ENCODE measurements around the gene STRA6.

STRA6 gene

DNA sequence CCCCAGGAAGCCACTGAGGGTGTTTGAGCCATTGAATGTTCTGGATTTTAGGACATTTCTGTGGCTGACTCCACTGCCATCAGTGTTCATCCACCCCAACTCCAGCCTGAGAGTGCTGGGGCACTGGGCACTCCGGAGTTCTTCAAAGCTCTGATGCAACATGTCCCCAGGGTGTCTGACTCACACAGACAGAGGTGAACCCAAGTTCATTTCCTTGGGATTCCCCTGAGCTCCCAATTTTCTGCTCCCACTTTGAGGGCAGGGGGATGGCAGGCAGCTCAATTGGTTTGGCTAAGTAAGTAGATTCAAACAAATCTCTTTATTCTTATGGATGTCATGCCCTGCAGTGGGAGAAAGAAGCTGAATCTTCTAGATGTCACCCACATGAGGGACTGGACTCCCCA, 2.2 kb downstream of the STRA6 start:
- Histone ChIP-seq H3K9me3 (ENCODE audit: control insufficient read depth, insufficient read depth, low read length) (no peaks in the 10 kb centered on the region), H3K4me1 (ENCODE audit: control insufficient read depth, insufficient read depth, low read length) (peaks cover 31% of the 10 kb centered on the region), H3K9ac (ENCODE audit: low read depth, low read length) (no peak overlapping the region), H3K36me3 (ENCODE audit: control insufficient read depth, insufficient read depth, low read length) (no peaks in the 10 kb centered on the region), H3K27me3 (ENCODE audit: control insufficient read depth, insufficient read depth, low read length) (peaks cover 13% of the 10 kb centered on the region), H3K4me3 (ENCODE audit: low read depth, low read length) (no peak overlapping the region)

DNA sequence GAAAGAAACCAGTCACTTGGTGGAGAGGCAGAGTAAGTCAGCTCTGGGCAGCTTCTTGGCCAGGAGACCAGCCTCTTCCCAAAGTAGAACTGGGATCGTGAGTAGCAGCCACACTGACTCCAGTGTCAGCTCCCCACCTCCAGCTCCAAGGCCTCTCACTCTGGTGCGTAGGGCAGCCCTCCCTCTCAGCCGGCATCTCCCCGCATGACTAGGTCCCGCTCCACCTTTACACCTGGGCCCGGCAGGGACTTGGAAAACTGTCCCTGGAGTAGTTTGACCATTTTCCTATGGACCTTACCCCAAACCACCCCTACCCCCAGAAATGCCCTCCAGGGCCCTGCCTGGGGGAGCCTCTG, 3.3 kb downstream of the STRA6 start:
- H3K9ac ChIP-seq (ENCODE audit: low read depth, low read length), result no peak overlapping the region
- H3K9me3 ChIP-seq (ENCODE audit: control insufficient read depth, insufficient read depth, low read length), result no peaks in the 10 kb centered on the region
- no peak overlapping the region for H3K4me3 ChIP-seq (ENCODE audit: low read depth, low read length)
- peaks cover 29% of the 10 kb centered on the region for H3K4me1 ChIP-seq (ENCODE audit: control insufficient read depth, insufficient read depth, low read length)
- H3K36me3 ChIP-seq (ENCODE audit: control insufficient read depth, insufficient read depth, low read length), result peaks cover 3% of the 10 kb centered on the region
- H3K27me3 ChIP-seq (ENCODE audit: control insufficient read depth, insufficient read depth, low read length), result peaks cover 4% of the 10 kb centered on the region

DNA sequence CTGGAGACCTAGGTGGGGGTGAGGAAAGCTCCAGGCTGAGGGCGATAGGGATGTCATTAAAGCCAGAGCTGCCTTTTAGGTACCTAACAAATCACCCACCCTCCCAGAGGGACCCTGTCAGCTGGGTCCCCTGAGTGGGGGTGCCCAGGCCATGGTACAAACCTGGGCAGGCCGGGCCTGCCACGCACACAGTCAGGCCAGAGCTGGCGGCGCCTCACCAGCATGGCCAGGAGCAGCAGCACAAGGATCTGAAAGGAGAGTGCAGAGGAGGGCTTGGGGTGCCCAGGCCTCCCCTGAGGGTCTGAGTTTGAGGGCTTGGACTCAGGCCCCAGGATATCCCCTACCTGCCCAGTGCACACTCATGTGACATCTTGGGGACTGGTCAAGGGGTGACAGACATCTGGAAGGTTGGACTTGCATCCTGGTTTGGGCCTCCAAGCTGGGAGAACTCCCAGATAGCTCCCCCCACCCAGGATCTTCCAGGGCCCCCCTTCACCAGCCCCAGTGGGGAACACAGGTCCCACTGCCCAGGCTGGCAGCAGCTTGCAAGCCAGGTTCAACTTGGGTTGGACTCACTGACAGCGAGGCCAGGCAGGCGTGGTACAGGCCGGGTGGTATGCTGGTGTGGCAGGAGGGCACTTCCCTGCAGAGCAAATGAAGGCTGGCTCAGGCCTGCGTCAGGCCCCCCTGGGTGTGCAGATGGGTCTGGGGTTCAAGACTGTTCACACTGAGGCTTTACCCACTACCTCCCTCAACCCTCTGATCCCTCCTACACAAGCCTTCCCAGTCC, 5.2 kb downstream of the STRA6 start:
- Histone ChIP-seq H3K9ac (ENCODE audit: low read depth, low read length) (no peak overlapping the region), H3K4me1 (ENCODE audit: control insufficient read depth, insufficient read depth, low read length) (peaks cover 16% of the 10 kb centered on the region), H3K9me3 (ENCODE audit: control insufficient read depth, insufficient read depth, low read length) (no peaks in the 10 kb centered on the region), H3K27me3 (ENCODE audit: control insufficient read depth, insufficient read depth, low read length) (peaks cover 4% of the 10 kb centered on the region), H3K36me3 (ENCODE audit: control insufficient read depth, insufficient read depth, low read length) (peaks cover 3% of the 10 kb centered on the region), H3K4me3 (ENCODE audit: low read depth, low read length) (no peak overlapping the region)

DNA sequence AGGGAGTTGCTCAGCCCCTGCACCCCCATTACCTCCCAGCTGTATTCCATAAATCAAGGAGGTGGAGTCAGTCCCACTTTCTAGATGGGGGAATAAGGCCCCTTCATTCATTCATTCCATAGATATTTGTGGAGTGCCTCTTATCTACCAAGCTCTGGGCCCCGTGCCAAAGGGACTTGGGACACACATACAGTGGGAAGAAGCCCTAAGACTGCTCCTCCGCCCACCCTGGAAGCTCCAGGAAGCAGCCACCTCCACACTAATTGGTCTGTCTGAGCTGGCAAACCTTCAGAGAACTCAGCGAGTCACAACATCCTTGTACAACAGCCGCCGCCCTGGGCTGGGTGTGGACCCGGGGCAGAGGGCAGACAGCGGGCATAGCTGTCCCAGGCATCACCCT, 6.4 kb downstream of the STRA6 start:
- no peak overlapping the region for H3K9ac ChIP-seq (ENCODE audit: low read depth, low read length)
- H3K4me1 ChIP-seq (ENCODE audit: control insufficient read depth, insufficient read depth, low read length), result peaks cover 6% of the 10 kb centered on the region
- no peaks in the 10 kb centered on the region for H3K9me3 ChIP-seq (ENCODE audit: control insufficient read depth, insufficient read depth, low read length)
- H3K36me3 ChIP-seq (ENCODE audit: control insufficient read depth, insufficient read depth, low read length), result peaks cover 3% of the 10 kb centered on the region
- no peaks in the 10 kb centered on the region for H3K27me3 ChIP-seq (ENCODE audit: control insufficient read depth, insufficient read depth, low read length)
- no peak overlapping the region for H3K4me3 ChIP-seq (ENCODE audit: low read depth, low read length)

DNA sequence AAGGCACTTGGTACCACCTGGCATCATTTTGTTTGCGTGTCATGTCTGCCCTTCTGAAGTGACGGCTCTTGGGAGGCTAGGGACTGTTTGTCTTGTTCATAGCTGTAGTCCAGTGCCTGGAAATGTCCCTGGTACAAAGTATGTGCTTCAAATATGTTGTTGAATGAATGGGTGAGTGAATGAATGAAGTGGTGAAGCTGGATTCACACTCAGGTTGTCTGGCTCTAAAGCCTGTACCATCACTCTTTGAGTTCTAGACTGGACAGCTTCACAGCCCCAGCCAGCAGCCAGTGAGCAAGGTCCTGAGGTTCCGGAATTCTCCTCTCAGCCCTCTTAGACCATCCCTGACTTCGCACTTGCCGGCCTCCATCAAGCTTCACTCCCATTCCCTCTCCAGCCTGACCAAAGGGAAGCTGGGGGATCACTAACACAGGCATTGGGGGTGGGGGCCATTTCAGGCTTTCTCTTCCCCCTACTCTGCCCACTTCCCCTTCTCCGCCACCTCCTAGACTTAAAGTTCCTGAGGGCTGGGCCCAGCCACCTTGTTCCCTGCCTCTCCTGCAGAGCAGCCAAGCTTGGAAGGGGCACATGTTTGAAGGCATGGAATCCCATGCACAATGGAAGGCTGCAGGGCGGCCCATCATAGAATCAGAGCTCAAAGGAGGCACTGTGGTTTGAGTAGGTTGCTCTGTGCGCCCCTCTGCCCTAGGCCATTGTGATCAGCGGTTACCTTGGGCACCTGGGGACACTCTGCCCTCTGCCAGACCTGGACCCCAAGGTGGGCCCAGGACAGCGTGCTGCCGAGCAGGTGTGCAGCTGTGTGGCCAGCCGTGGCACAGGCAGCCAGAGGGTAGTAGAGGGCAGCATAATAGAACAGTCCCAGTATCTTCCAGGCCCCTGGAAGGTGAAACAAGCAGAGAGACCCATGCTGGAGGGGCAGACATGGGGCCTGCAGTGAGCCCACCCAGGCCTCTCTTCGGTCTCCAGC, 7.7 kb downstream of the STRA6 start:
- Histone ChIP-seq H3K4me3 (ENCODE audit: low read depth, low read length) (no peak overlapping the region), H3K9me3 (ENCODE audit: control insufficient read depth, insufficient read depth, low read length) (no peaks in the 10 kb centered on the region), H3K27me3 (ENCODE audit: control insufficient read depth, insufficient read depth, low read length) (no peaks in the 10 kb centered on the region), H3K36me3 (ENCODE audit: control insufficient read depth, insufficient read depth, low read length) (peaks cover 7% of the 10 kb centered on the region), H3K4me1 (ENCODE audit: control insufficient read depth, insufficient read depth, low read length) (no peaks in the 10 kb centered on the region), H3K9ac (ENCODE audit: low read depth, low read length) (no peak overlapping the region)

DNA sequence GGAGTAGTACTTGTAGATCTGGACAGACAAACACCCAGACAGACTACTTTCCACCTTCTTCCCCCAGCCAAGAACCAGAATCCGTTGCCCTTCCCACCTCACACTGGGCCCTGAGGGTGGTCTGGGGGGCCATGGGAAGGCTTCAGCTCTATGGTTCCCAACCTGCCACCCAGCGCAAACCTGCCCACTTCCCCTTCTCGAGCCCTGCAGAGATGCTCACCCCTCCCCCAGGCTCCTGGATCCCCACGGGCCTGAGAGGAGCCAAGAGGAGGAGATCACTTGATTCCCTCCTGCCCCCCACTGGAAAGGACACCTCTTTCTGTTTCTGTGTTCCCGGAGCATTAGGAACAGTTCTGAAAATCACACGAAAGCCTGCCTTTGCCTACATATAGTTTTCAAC, 8.7 kb downstream of the STRA6 start:
- Histone ChIP-seq H3K27me3 (ENCODE audit: control insufficient read depth, insufficient read depth, low read length) (no peaks in the 10 kb centered on the region), H3K4me3 (ENCODE audit: low read depth, low read length) (no peak overlapping the region), H3K36me3 (ENCODE audit: control insufficient read depth, insufficient read depth, low read length) (peaks cover 7% of the 10 kb centered on the region), H3K9me3 (ENCODE audit: control insufficient read depth, insufficient read depth, low read length) (no peaks in the 10 kb centered on the region), H3K9ac (ENCODE audit: low read depth, low read length) (no peak overlapping the region), H3K4me1 (ENCODE audit: control insufficient read depth, insufficient read depth, low read length) (no peaks in the 10 kb centered on the region)

DNA sequence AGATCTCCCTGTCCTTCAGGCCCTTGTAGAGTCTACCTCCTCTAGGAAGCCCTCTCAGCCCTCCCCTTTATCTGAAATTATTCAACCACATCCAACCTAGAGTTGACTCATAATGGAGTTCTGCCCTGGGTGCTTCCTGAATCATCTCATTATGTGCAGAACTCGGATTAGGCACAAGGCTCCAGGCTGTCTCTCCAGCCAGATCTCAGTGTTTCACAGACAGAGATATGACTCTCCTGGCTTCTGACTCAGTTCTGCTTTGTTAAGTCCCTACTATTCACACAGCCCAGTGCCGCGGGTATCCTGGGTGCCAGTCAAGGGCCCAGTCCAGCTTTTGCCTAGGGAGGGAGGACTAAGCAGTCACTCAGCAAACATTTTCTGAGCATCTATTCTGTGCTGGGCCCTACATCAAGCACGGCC, 9.3 kb downstream of the STRA6 start:
- no peaks in the 10 kb centered on the region for H3K4me1 ChIP-seq (ENCODE audit: control insufficient read depth, insufficient read depth, low read length)
- H3K9ac ChIP-seq (ENCODE audit: low read depth, low read length), result no peak overlapping the region
- H3K9me3 ChIP-seq (ENCODE audit: control insufficient read depth, insufficient read depth, low read length), result no peaks in the 10 kb centered on the region
- H3K27me3 ChIP-seq (ENCODE audit: control insufficient read depth, insufficient read depth, low read length), result no peaks in the 10 kb centered on the region
- no peak overlapping the region for H3K4me3 ChIP-seq (ENCODE audit: low read depth, low read length)
- peaks cover 7% of the 10 kb centered on the region for H3K36me3 ChIP-seq (ENCODE audit: control insufficient read depth, insufficient read depth, low read length)

DNA sequence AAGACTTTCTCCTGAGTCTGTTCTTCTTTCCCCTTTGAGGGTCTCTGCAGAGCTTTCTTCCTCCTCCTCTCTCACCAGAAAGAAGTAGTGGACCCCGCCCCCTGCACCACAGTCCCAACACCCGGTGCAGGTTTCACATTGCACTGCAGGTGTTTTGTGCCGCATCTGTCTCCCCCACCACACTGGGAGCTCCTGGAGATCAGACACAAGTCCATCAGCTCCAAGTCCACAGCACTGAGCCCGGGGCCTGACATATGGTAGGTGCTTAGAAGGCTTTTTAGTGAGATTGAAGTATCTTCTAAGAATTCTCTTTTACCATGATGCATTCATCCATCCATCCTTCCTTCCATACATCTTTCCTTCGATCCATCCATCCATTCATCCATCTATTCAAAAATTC, 9.8 kb downstream of the STRA6 start:
- no peaks in the 10 kb centered on the region for H3K27me3 ChIP-seq (ENCODE audit: control insufficient read depth, insufficient read depth, low read length)
- H3K36me3 ChIP-seq (ENCODE audit: control insufficient read depth, insufficient read depth, low read length), result peaks cover 7% of the 10 kb centered on the region
- no peaks in the 10 kb centered on the region for H3K4me1 ChIP-seq (ENCODE audit: control insufficient read depth, insufficient read depth, low read length)

DNA sequence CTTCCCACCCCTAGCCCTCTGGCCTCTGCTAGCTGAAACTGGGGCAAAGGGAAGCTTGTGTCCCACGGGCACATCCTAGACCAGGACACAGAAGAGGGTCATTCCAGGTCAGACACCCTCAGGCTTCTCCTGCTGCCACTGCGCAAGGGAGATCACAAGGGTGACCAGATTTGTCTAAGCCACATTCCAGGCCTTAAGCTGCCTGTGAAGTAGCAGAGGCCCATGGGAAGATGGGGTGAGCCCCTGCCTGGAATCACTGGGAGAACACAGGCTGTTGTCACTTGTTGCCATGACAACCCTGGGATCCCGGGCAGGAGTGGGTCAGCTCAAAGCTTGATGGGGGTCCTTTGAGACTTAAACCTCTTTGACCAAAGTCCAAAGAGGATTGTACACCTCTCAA, 10.8 kb downstream of the STRA6 start:
- H3K9ac ChIP-seq (ENCODE audit: low read depth, low read length), result no peak overlapping the region
- H3K27me3 ChIP-seq (ENCODE audit: control insufficient read depth, insufficient read depth, low read length), result no peaks in the 10 kb centered on the region
- H3K4me1 ChIP-seq (ENCODE audit: control insufficient read depth, insufficient read depth, low read length), result no peaks in the 10 kb centered on the region
- no peaks in the 10 kb centered on the region for H3K9me3 ChIP-seq (ENCODE audit: control insufficient read depth, insufficient read depth, low read length)
- H3K4me3 ChIP-seq (ENCODE audit: low read depth, low read length), result no peak overlapping the region
- H3K36me3 ChIP-seq (ENCODE audit: control insufficient read depth, insufficient read depth, low read length), result peaks cover 7% of the 10 kb centered on the region

More for the DNA sequence above, 9.8 kb downstream of the STRA6 start:
- no peak overlapping the region for H3K9ac ChIP-seq (ENCODE audit: low read depth, low read length)
- no peaks in the 10 kb centered on the region for H3K9me3 ChIP-seq (ENCODE audit: control insufficient read depth, insufficient read depth, low read length)
- no peak overlapping the region for H3K4me3 ChIP-seq (ENCODE audit: low read depth, low read length)

DNA sequence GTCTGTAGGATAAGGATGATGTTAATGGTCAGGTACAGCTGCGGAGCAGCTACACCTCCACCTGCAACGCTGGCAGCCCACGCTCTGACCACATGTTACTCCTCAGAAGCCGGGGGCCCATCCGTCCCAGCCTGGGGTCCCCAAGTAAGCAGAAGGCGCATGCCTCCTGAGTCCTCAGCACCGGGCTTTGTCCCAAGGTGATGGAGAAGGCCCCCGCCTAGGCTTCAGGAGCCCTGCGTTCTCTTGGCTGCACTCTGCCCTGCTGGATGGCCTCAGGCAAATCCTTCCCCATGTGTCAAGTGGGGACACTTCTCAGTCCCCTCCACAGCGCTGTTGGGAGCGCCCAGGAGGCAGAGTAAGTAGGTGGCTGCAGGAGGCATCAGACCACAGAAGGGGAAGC, 14.4 kb downstream of the STRA6 start:
- H3K4me1 ChIP-seq (ENCODE audit: control insufficient read depth, insufficient read depth, low read length), result no peaks in the 10 kb centered on the region
- no peaks in the 10 kb centered on the region for H3K9me3 ChIP-seq (ENCODE audit: control insufficient read depth, insufficient read depth, low read length)
- no peaks in the 10 kb centered on the region for H3K27me3 ChIP-seq (ENCODE audit: control insufficient read depth, insufficient read depth, low read length)
- H3K36me3 ChIP-seq (ENCODE audit: control insufficient read depth, insufficient read depth, low read length), result peaks cover 4% of the 10 kb centered on the region
- H3K4me3 ChIP-seq (ENCODE audit: low read depth, low read length), result no peak overlapping the region
- no peak overlapping the region for H3K9ac ChIP-seq (ENCODE audit: low read depth, low read length)

DNA sequence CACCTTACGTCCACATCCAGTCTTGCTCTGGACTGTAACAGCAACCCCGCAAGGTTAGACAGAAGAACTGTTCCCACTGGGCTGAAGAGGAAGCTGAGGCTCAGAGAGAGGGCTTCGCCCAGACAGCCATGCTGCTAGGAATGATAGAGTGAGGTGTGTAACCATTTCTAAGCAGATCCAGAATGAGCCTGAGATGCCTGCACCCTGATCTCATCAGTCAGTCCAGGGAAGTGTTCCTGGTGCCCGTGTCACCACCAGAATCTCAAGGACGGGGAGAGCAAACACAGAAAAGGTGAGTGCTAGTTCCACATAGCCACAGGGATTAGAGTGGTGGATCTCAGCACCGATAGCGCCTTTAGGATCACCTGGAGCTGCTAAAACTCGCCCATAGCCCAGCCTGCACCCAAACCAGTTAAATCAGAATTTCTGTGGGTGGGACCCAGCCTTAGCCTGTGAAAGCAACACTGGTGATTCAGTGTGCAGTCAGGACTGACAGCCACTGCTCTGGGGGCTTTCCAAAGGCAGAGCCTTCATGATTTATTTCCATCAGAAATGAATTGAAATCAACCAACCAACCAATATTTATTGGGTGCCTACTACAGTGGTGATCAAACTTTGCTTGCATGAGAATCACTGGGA, 16.8 kb downstream of the STRA6 start:
- Histone ChIP-seq H3K4me3 (ENCODE audit: low read depth, low read length) (no peak overlapping the region), H3K36me3 (ENCODE audit: control insufficient read depth, insufficient read depth, low read length) (peaks cover 3% of the 10 kb centered on the region), H3K27me3 (ENCODE audit: control insufficient read depth, insufficient read depth, low read length) (no peaks in the 10 kb centered on the region), H3K9ac (ENCODE audit: low read depth, low read length) (no peak overlapping the region), H3K9me3 (ENCODE audit: control insufficient read depth, insufficient read depth, low read length) (no peaks in the 10 kb centered on the region), H3K4me1 (ENCODE audit: control insufficient read depth, insufficient read depth, low read length) (no peaks in the 10 kb centered on the region)

All from iPS-15b (cell line).